AG04450 (cell line): ENCODE measurements around the gene LYPD5. TPM values are rescaled to one million over a fixed set of nuclear protein-coding genes. Genes with fewer than 3 reads are reported as not detected.
A peak's percentile ranks its signal among the peaks of the same experiment; 100 is the strongest.
"Not testable (repeated sequence)": the region's sequence is repeated elsewhere in the genome, so short reads cannot be mapped to it uniquely, and the experiment has no call there.

ENCODE experiments used
- CTCF ChIA-PET: fragments of 300-600, 350-600 bp; formaldehyde crosslinking; extraction: SDS; loops from one replicate; lab custom pipeline; 2022; ENCODE audit warnings: antibody characterized with exemption, inconsistent platforms; lab: Charles Lee
- POLR2A ChIA-PET: fragments of 350-600 bp; formaldehyde crosslinking; extraction: SDS; loops from one replicate; lab custom pipeline; 2021; ENCODE audit warnings: antibody characterized with exemption, inconsistent platforms; lab: Yijun Ruan, JAX
- DNase-seq: peaks from one replicate; pipeline ENCODE4 v3.0.0-alpha.2; 2011; ENCODE audit warnings: low read depth, low spot score
- H3K27ac ChIP-seq: one replicate; pipeline ENCODE4 v1.5.1; 2012; ENCODE audit warnings: low read depth, low read length, control low read depth
- H3K27me3 ChIP-seq: one replicate; pipeline ENCODE4 v1.6.0; 2012; ENCODE audit warnings: low read length; ENCODE audit not compliant: control insufficient read depth, insufficient read depth
- H3K4me3 ChIP-seq: 2 replicates; pipeline ENCODE4 v1.5.1; 2011; ENCODE audit warnings: mild to moderate bottlenecking, low read depth, low read length, control low read depth
- H3K9me3 ChIP-seq: 2 replicates; pipeline ENCODE4 v1.5.1; 2012; ENCODE audit warnings: low read length; ENCODE audit not compliant: control insufficient read depth, insufficient read depth
- polyA plus RNA-seq: library from polyadenylated mRNA; depleted of rRNA; stranded (reverse); fragments of >200 nt; gene quantifications from 2 replicates; pipeline ENCODE4 v1.2.3, GENCODE V29; 2011
- TF ChIP-seq, protein P1 (sequence below): IDR thresholded peaks from 2 replicates; pipeline ENCODE4 v1.5.1; 2011; ENCODE audit warnings: low read depth, low read length, control low read depth, inconsistent platforms

Gene LYPD5
- polyA plus RNA-seq, 1 experiment: 0.66 TPM

DNA sequence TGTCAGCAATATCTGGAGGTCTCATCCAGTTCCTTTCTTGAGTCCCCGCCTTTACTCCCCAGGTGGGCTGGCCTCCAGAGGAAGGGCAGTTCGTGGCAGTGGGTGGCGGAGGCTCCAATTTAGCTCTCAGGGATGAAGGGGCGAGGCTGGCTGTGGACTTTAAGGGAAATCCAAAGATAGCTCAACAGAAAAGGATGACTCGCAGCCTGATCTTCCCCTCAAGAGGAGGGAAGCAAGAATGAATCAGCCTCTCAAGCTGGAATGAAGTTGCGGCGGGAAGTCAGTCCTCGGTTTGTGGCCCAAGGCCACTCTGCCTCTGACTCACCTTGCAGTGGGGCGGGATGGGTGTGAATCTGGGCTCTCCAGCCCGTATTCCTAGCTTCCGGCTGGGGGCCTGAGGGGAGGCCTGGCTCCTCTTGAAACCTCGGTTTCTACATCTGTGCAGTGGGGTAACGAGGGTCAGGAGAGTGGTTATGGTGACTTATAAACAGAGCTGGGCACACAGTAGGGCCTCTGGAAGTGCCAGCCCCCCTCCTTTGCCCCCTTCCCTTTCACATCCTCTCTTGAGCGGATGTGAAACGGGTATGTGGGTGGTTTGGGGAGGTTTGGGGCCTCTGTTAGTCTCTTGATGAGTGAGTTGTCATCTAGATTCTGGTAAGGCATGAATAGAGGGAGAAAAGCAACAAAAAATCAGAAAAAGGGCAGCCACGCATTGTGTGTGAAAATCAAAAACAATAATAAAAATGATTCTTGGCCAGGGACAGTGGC, 37.0 kb downstream of the LYPD5 start:
- DNase-seq: peak; percentile 81
- POLR2A ChIA-PET: interaction anchor here (0.6 to 1.6 kb wide), 6 partner anchors 8 to 333 kb away, joined by 3 to 14 read pairs (median 4); partner anchors contain the start of gene SMG9
- Histone ChIP-seq H3K4me3 (no peak overlapping the region), H3K9me3 (no peaks in the 10 kb centered on the region), H3K27me3 (no peaks in the 10 kb centered on the region), H3K27ac (peak overlapping the region; percentile 89)
- CTCF ChIA-PET: interaction anchor here (0.7 to 4.0 kb wide), 10 partner anchors 9 to 97 kb away, joined by 3 to 30 read pairs (median 6); partner anchors contain the start of gene SMG9
- TF ChIP-seq, protein P1, sequence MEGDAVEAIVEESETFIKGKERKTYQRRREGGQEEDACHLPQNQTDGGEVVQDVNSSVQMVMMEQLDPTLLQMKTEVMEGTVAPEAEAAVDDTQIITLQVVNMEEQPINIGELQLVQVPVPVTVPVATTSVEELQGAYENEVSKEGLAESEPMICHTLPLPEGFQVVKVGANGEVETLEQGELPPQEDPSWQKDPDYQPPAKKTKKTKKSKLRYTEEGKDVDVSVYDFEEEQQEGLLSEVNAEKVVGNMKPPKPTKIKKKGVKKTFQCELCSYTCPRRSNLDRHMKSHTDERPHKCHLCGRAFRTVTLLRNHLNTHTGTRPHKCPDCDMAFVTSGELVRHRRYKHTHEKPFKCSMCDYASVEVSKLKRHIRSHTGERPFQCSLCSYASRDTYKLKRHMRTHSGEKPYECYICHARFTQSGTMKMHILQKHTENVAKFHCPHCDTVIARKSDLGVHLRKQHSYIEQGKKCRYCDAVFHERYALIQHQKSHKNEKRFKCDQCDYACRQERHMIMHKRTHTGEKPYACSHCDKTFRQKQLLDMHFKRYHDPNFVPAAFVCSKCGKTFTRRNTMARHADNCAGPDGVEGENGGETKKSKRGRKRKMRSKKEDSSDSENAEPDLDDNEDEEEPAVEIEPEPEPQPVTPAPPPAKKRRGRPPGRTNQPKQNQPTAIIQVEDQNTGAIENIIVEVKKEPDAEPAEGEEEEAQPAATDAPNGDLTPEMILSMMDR: no peak

DNA sequence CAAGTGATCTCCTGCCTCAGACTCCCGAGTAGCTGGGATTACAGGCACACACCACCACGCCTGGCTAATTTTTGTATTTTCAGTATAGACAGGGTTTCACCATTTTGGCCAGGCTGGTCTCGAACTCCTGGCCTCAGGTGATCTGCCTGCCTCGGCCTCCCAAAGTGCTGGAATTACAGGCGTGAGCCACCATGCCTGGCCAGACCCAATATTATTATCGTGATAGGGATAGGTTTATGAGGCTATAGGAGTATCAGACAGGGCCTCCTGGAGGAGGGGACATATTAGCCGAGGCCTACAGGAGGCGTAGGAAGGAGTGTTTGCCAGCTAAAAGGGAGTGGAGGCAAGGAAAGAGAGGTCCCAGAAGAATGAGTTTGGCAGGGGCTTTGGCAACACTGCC, 37.6 kb downstream of the LYPD5 start:
- peak overlapping the region; percentile 88 for H3K27ac ChIP-seq
- H3K4me3 ChIP-seq, H3K9me3 ChIP-seq, DNase-seq, H3K27me3 ChIP-seq: not testable (repeated sequence)
- ChIA-PET CTCF (interaction anchor here (1.2 to 4.0 kb wide), 6 partner anchors 8 to 96 kb away, joined by 4 to 30 read pairs (median 6); partner anchors contain the start of gene SMG9), POLR2A (interaction anchor here (0.7 to 1.6 kb wide), 5 partner anchors 8 to 96 kb away, joined by 3 to 14 read pairs (median 5); partner anchors contain the start of gene SMG9)

DNA sequence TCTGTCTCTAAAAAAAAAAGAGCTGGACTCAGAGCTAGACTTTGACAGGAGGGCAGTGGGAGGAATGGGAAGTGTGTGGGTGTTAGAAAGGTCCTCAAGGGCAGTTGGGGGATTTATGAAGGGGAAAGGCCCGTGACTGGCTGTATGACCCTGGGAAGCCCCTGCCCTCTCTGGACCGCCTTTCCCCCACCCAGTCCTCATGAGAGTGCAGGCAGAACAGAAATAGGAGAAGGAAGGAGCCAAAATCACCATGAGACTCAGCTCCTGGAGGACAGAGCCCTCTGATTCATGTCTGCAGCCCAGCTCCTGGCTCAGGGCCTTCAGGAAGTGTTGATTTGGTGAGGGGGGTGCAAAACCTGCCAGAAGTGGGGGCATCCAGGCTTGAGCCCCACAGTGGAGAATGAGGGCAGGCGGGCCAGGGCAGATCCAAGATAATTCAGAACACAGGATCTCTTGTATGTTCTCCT, 38.7 kb downstream of the LYPD5 start:
- no peak for DNase-seq
- Histone ChIP-seq H3K9me3 (no peaks in the 10 kb centered on the region), H3K27me3 (no peaks in the 10 kb centered on the region), H3K4me3 (no peak overlapping the region), H3K27ac (peak overlapping the region; percentile 52)
- ChIA-PET POLR2A (interaction anchor here (1.1 to 1.2 kb wide), 2 partner anchors 9 to 18 kb away, joined by 4 to 5 read pairs; partner anchors contain the start of gene SMG9), CTCF (interaction anchor here (1.3 to 2.2 kb wide), 2 partner anchors 11 to 46 kb away, joined by 6 read pairs; no protein-coding TSS in a partner anchor)
- TF ChIP-seq, protein P1: no peak

DNA sequence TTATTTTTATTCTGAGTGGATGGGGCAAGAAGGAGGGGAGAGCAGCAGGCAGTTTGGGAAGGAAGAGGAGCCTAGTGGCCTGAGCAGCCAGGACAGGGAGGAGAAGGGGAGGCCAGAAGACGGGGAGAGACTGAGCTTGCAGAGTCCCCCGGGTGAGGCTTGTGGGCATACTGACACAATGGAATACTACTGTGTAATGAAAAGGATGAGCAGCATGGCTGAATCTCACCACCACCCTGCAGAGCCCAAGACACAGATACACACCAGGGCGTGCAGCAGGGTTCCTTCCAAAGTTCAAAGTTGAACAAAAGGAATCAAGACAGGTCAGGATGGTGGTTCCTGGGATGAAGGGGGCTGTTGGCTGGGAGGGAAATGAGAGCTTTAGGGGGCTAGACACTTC, 39.4 kb downstream of the LYPD5 start:
- ChIA-PET CTCF (interaction anchor here (1.0 to 1.3 kb wide), 2 partner anchors 12 to 22 kb away, joined by 4 to 6 read pairs; no protein-coding TSS in a partner anchor), POLR2A (interaction anchor here (1.2 kb wide), 1 partner anchor 8 kb away, joined by 5 read pairs; the partner anchor contains the start of gene SMG9)
- Histone ChIP-seq H3K4me3 (no peak overlapping the region), H3K9me3 (no peaks in the 10 kb centered on the region), H3K27ac (no peak overlapping the region), H3K27me3 (no peaks in the 10 kb centered on the region)
- TF ChIP-seq, protein P1: no peak
- DNase-seq: no peak

DNA sequence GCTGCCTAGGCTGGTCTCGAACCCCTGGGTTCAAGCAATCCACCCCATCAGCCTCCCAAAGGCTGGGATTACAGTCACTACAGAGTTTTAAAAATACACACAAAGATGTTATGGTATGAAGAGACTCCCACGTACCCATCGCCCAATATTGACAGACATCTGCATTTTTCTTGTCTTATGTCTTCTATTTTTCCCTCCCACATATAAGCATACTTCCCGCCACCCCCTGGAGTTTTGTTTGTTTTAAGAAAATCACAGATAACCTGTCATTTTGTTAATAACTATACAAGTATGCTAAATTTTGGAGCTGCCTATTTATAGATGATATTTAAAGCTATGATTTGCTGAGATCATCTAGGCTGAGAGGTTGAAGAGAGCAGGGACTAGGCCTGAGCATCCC, 41.3 kb downstream of the LYPD5 start:
- Histone ChIP-seq H3K9me3 (no peaks in the 10 kb centered on the region), H3K27ac (no peak overlapping the region), H3K27me3 (no peaks in the 10 kb centered on the region), H3K4me3 (no peak overlapping the region)
- ChIA-PET POLR2A (no interaction called here), CTCF (interaction anchor here (1.0 to 1.8 kb wide), 2 partner anchors 15 to 49 kb away, joined by 3 to 4 read pairs; no protein-coding TSS in a partner anchor)
- TF ChIP-seq, protein P1: no peak
- DNase-seq: no peak
